ENCODE measurements around the gene PPP2R1A. TPM values are rescaled to one million over a fixed set of nuclear protein-coding genes. Genes with fewer than 3 reads are reported as not detected.

Gene PPP2R1A
- total RNA-seq (100 to 1,000 TPM; 127 to 163 (median 137) TPM), polyA plus RNA-seq (100 to 1,000 TPM; 108 to 139 (median 126) TPM)

GRCh38 chr19:52189735-52190486, at the start of gene PPP2R1A:
Gene PPP2R1A (plus strand): TSS chr19:52190052. CDS start chr19:52190097, 45 bp downstream.
- H3K4me1 ChIP-seq, result peaks cover 0 to 53% (median 49%) of the 10 kb centered on the region in 4 donors
- no peaks in the 10 kb centered on the region for H3K27me3 ChIP-seq
- peak; percentile 100 for DNase-seq
- H3K4me3 ChIP-seq, result peak within 1 kb of the TSS; percentile 77 to 82 (median 80)
- no peaks in the 10 kb centered on the region for H3K36me3 ChIP-seq
- H3K27ac ChIP-seq, result peak within 1 kb of the TSS; percentile 94 to 97 (median 95)
- TF ChIP-seq POLR2A (IDR thresholded peaks at IDR 0.05) (peak; percentile 94 to 97), EP300 (IDR thresholded peaks at IDR 0.05) (no peak), POLR2AphosphoS5 (IDR thresholded peaks at IDR 0.05) (peak; percentile 72 to 93 (median 89)), CTCF (IDR thresholded peaks at IDR 0.05) (no peak)
- 0% methylated on average over 70 of the region's 70 CpGs for WGBS, 2 donors
- no peaks in the 10 kb centered on the region for H3K9me3 ChIP-seq
- intact Hi-C loops (cut with DNase I), result loop anchor here (1.0 kb wide), 2 partner anchors 20 to 51 kb away; partner anchors contain the start of gene ZNF616

- Histone ChIP-seq H3K9me3 (no peaks in the 10 kb centered on the region), H3K27ac (no peak overlapping the region), H3K4me3 (no peak overlapping the region), H3K4me1 (peaks cover 0 to 19% (median 16%) of the 10 kb centered on the region in 4 donors), H3K27me3 (no peaks in the 10 kb centered on the region), H3K36me3 (no peaks in the 10 kb centered on the region)
- 45 to 70% methylated on average over 2 of the region's 2 CpGs for WGBS, 2 donors
- no peak for TF ChIP-seq POLR2A (IDR thresholded peaks at IDR 0.05)
- TF ChIP-seq EP300 (IDR thresholded peaks at IDR 0.05), result no peak
- TF ChIP-seq CTCF (IDR thresholded peaks at IDR 0.05), result no peak
- TF ChIP-seq POLR2AphosphoS5 (IDR thresholded peaks at IDR 0.05), result no peak
- no peak for DNase-seq
- intact Hi-C loops (cut with DNase I), result loop anchor here (2.0 kb wide), 1 partner anchor 30 kb away; the partner anchor contains the start of gene ZNF836
These were observed 48.6 kb upstream of the PPP2R1A start for GRCh38 chr19:52141203-52141602.

- Histone ChIP-seq H3K4me3 (no peak overlapping the region), H3K4me1 (peaks cover 0 to 19% (median 16%) of the 10 kb centered on the region in 4 donors), H3K9me3 (no peaks in the 10 kb centered on the region), H3K36me3 (no peaks in the 10 kb centered on the region), H3K27me3 (no peaks in the 10 kb centered on the region), H3K27ac (no peak overlapping the region)
- intact Hi-C loops (cut with DNase I), result no loop called here
- 85 to 93% methylated on average over 3 of the region's 3 CpGs for WGBS, 2 donors
- no peak for TF ChIP-seq POLR2A (IDR thresholded peaks at IDR 0.05)
- no peak for DNase-seq
These were observed 47.8 kb upstream of the PPP2R1A start for GRCh38 chr19:52142001-52142595.

- Histone ChIP-seq H3K27me3 (no peaks in the 10 kb centered on the region), H3K27ac (no peak overlapping the region), H3K4me3 (no peak overlapping the region), H3K4me1 (no peaks in the 10 kb centered on the region), H3K9me3 (peaks cover 0 to 5% (median 0%) of the 10 kb centered on the region in 4 donors), H3K36me3 (no peaks in the 10 kb centered on the region)
- no peak for TF ChIP-seq POLR2AphosphoS5 (IDR thresholded peaks at IDR 0.05)
- no peak for DNase-seq
- intact Hi-C loops (cut with DNase I), result no loop called here
These were observed 41.6 kb upstream of the PPP2R1A start for GRCh38 chr19:52148256-52148655.

GRCh38 chr19:52155596-52156359, 34.1 kb upstream of the PPP2R1A start:
- DNase-seq, result no peak
- Histone ChIP-seq H3K27ac (no peak overlapping the region), H3K4me3 (no peak overlapping the region), H3K27me3 (no peaks in the 10 kb centered on the region), H3K9me3 (peaks cover 4 to 46% (median 6%) of the 10 kb centered on the region in 4 donors), H3K4me1 (no peaks in the 10 kb centered on the region), H3K36me3 (peaks cover 24 to 54% (median 32%) of the 10 kb centered on the region in 4 donors)
- intact Hi-C loops (cut with DNase I), result no loop called here
- no peak for TF ChIP-seq CTCF (IDR thresholded peaks at IDR 0.05)
- no peak for TF ChIP-seq POLR2A (IDR thresholded peaks at IDR 0.05)
- no peak for TF ChIP-seq EP300 (IDR thresholded peaks at IDR 0.05)
- TF ChIP-seq POLR2AphosphoS5 (IDR thresholded peaks at IDR 0.05), result no peak
- WGBS, 2 donors, result 97 to 98% methylated on average over 15 of the region's 15 CpGs
